Fibroblast of the conjunctiva (primary cell): ENCODE measurements around the gene TNP2.

Source experiments
- DNase-seq: peaks from one replicate; pipeline ENCODE4 v3.0.0-alpha.2; 2010; ENCODE audit warnings: low read depth

The TNP2 gene

DNA sequence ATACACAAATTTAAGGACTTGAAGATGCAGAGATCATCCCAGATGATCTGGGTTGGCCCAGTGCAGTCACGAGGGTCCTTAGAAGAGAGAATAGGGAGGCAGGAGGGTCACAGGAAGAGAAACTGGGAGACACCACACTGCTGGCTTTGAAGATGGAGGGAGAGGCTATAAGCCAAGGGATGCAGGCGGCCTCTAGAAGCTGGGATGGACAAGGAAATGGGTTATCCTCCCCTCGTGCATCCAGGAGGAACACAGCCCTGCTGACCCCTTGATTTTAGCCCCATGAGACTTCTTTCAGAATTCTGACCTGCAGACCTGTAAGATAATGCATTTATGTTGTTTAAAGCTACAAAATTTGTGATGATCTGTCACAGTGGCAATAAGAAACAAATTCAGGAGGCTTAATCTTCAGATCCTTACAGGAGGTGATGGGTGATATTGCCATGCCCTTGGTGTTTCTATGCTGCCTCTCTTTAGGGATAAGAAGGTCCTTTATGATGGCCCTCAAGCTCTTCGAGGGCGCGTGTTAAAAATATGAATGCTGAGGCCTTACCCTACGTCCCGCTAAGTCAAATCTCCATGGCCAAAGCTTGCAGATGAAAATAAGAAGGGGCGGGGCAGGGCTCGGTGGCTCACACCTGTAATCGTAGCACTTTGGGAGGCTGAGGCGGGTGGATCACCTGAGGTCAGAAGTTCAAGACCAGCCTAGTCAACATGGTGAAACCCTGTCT is 8.6 kb upstream of the TNP2 start:
- DNase-seq: no peak

DNA sequence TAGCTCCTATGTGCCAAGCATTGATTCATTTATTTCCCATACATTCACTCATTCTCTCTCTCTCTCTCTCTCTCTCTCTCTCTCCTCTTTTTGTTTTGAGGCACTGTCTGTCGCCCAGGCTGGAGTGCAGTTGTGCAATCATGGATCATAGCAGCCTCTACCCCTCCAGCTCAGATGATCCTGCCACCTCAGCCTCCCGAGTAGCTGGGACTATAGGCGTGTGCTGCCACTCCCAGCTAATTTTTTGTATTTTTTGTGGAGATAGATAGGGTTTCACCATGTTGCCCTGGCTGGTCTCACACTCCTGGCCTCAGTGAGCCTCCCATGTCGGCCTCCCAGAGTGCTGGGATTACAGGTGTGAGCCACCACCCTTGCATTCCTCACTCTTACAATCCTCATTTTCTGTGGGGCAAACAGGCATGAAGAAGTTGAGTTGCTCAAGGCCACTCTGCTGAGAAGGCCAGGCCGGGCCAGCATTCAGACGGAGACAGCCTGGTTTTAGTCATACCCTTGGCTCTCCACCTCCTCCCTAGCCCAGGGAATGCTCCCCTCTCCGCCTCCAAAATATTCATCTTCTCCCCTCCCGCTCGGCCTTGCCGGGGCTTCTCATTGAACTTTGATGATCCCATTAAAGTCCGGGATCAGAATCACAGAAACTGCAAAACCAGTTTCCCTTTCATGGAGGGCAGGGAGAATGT is 7.9 kb upstream of the TNP2 start:
- no peak for DNase-seq

DNA sequence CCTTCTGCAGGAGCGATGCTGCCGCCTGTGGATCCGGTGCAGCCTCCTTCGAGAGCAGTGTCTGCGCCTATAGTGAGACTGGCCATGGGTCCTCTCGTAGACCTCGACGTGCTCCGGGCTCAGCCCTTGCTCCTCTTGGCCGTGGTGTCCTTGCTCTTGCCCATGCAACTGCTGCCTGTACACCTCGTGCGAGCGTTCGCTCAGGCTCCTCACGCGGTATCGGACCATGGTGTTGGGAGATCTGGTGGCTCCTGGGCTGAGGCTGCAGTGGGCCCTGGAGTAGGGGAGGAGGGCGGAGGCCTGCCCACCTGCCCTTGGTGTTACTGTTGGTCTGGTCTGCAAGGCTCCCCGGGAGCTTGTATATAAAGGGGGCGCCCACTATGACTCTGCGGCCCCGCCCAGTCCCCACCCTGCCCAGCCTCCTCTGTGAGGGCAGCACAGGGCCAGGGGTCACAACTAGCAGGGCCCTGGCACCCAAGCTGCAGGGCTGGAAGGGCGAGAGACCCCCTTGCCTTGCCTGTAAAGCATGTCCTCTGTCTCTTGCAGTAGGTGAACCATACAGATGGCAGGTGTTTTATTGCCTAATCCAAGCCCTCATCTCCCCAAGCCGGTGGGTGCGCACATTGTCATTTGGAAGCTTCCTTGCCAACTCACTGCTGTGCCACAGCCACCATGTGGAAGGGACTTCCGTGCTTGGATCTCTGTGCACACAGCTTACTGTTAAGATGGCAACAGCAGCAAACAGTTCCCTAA is 7.2 kb upstream of the TNP2 start, which contains the start of gene PRM2:
PRM2 (minus strand) TSS at position 338 of the 753 bp plus-strand sequence; CDS start at position 228, 110 bp downstream.
- no peak for DNase-seq

GRCh38 chr16:11274964-11275363 is 5.8 kb upstream of the TNP2 start:
- DNase-seq: no peak

DNA sequence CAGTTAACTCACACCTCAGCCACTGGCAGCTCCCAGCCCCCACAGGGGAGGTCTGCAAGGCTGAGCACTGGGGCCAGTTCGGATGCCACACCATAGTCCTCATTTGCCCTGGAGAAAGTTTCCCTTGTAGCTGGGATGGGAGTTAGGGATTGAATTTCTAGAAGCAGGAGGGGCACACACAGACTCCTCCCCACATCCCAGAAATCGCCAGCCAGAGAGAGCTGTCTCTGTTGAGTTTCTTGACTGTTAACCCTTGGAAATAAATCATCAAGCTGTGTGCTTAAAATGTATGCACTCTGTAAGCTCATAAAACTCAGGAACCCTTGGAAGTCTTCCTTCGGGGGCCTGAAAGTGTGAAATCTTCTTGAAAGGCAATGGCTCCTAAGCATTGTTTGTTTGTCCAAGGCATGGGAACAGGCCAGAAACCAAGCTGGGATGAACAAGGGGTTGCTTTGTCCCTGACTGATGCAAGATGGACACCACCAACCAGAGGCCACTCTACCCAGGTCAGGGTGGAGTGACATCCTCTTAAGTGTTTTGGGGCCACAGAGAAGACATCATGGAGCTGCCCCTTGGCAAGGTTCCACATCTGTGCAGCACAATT is 4.7 kb upstream of the TNP2 start:
- DNase-seq: no peak

DNA sequence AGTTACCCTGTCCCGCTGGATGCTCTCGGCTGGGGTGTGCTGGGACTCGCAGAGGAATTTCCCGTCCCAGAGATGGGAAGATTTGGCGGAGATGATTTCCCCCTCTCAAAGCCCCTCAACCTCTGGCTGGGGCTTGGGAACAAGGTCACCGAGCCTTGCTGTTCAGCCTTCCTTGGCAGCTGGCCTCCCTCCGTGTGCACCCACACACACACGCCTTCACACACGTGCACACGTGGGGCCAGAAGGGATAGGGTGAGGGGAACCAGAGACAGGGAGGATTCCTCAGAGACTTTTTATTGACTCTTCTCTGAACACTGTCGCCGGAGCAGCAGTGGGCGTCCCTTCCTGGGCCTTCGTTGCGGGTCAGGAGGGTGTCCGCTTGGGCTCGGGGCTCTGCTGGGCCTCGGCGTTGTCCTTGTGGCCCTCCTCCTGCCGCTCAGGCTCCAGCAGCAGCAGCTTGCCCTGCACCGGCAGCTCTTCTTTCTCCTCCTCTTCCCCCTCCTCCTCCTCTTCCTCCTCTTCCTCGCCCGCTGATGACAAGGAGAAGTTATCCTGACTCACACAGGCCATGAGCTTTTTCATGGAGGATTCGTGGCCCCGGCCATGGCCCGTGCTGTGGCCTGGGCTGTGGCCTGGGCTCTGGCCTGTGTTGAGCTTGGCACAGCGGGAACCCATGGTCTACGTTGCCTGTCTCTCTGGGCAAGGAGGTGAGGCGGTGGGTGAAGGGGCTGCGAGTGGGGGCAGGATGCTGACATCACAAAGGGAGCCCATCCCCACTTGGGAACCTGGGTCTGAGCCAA is 4.0 kb upstream of the TNP2 start, which contains the start of gene PRM3:
PRM3 (minus strand) TSS at position 709 of the 800 bp plus-strand sequence; CDS start at position 675, 34 bp downstream.
- no peak for DNase-seq

GRCh38 chr16:11272484-11272883 is 3.4 kb upstream of the TNP2 start:
- no peak for DNase-seq

GRCh38 chr16:11271610-11272009 is 2.5 kb upstream of the TNP2 start:
- no peak for DNase-seq

DNA sequence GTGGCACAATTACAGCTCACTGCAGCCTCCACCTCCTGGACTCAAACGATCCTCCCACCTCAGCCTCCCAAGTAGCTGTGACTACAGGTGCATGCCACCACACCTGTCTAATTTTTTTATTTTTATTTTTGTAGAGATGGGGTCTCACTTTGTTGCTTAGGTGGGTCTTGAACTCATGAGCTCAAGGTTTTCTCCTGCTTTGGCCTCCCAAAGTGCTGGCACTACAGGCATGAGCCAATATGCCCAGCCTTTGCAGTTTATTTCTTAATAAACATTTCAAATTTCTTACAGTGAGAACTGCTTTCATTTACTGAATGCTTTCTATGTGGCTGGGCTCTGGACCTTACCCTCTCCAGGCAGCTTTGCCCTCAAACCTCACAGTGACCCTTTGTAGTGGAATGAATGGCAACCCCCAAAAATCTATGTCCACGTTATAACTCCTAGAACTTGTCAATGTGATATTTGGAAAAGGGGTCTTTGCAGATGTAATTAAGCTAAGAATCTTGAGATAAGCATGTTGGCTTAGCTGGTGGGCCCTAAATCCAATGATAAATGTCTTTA is 1.6 kb upstream of the TNP2 start:
- no peak for DNase-seq

DNA sequence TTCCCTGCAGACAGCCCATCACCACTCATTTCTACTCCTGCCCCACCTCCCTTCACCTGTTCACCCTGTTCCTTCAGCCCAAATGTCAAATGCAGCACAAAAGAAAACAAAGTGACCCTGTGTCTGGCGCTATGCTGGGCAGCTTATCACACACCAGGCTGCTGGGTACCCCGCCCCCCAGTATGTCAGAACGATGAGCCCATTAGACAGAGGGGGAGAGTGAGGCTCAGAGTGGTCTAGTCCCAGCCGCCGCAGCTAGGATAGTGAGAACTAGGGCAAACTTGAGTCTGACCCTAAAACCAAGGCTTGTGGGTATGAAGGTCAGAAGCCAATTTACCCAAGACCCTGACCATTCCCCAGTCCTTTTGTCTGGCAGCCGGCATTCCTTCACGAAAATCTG is 4.0 kb downstream of the TNP2 start:
- no peak for DNase-seq

DNA sequence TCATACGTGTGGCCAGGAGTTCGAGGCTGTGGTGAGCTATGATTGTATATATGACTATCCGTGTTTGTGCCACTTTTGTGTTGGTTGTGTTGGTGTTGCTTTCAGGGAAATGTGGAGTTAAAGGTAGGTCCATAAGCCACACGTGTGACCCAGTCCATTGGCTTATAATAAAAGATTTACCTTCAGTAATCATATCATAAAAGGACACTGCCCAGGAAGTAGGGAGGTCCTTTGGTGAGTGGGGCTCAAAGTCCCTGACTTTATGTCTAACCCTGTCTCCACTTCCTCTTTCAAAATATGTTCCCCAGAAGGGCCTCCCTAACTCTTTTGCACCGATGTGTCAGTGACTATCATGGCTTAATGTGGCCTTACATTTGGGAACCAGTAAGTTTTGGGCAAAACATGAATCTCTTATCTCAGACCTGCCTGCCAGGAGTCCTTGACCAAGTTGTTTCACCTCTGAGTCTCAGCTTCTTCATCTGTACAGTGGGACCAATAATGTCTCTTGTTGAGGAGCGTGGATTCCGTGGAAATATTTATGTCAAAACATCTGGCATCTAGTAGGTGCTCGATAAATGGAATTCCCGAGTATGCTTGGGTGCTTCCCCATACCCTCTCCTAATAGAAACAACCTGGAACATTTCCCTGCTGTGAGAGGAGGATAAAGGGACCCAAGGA is 4.8 kb downstream of the TNP2 start:
- no peak for DNase-seq

DNA sequence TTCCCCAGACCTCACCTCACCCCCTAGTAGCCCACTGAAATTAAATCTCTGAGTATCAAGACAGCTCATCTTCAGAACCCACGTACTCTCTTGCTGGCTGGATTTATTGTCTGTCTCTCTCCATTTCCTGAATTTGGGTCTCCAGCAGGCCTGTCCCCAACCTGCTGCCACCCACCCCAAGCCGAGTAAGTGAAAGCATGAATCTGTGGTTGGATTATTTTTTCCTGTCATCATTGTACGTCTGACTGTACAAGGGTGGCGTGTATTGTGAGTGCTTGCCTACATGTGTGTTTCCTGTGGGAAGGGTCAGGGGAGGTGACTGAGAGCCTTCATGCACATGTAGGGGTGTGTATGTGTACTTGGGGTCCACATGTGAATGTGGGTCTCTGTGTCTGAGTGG is 5.4 kb downstream of the TNP2 start:
- DNase-seq: no peak

DNA sequence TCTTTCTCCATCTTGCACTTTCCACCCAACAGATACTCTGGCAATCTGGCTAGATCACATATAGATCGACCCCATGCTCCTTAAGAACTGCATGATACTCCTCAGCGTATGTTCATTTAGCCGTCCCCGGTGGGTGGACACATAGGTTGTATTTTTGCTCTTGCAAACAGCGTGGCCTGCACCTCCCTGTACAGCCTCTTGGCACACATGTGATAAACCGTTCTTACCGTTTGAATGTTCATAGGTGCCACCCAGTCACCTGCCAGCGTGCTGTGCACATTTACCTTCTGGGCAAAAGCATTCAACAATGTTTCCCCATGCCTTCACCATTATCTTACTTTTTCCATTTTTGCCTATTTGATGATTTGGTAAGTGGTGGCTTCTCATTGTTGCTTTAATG is 6.2 kb downstream of the TNP2 start:
- DNase-seq: no peak

- no peak for DNase-seq
Measured at GRCh38 chr16:11260596-11260966, 8.5 kb downstream of the TNP2 start.

DNA sequence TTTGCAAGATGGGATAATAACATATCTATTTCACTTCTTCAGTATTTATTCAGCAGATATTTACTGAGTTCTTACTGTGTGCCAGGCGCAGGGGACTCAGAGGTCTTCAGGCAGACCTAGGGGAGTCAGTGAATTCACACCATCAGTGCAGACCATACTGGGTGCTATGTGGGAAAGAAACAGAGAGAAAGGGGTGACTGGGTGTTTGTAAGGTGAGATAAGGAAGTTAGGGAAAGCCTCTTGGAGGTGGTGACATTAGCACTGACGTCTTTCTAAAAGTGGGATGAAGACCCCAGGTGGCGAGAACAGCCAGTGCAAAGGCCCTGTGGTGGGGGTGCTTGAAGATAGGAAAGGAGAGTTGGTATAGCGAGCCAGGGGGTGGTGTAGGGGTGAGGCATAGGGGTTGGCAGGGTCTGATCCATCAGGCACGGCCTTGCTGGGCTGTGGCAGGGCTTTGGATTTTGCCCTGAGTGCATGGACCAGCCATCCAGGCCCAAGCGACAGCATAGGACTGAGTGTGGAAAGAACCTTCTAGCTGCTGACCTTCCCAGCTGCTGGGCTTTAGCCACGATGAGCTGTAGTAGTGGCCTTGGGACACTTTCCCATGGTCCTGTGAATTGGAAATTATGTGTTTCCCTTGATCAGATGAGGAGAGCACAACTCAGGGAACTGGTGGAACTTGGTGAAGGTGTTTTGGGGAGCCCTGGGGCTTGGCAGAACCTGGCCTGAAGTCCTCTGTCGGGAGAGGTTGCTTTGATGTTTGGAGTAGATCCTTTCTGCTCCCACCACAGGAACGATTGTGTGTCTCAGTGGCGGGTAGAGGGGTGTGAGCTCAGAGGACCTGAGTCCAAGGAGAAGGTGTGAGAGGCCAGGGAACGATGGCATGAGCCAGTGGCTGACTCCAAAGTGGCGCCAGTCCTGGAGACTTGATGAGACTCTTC is 9.2 kb downstream of the TNP2 start:
- no peak for DNase-seq

DNA sequence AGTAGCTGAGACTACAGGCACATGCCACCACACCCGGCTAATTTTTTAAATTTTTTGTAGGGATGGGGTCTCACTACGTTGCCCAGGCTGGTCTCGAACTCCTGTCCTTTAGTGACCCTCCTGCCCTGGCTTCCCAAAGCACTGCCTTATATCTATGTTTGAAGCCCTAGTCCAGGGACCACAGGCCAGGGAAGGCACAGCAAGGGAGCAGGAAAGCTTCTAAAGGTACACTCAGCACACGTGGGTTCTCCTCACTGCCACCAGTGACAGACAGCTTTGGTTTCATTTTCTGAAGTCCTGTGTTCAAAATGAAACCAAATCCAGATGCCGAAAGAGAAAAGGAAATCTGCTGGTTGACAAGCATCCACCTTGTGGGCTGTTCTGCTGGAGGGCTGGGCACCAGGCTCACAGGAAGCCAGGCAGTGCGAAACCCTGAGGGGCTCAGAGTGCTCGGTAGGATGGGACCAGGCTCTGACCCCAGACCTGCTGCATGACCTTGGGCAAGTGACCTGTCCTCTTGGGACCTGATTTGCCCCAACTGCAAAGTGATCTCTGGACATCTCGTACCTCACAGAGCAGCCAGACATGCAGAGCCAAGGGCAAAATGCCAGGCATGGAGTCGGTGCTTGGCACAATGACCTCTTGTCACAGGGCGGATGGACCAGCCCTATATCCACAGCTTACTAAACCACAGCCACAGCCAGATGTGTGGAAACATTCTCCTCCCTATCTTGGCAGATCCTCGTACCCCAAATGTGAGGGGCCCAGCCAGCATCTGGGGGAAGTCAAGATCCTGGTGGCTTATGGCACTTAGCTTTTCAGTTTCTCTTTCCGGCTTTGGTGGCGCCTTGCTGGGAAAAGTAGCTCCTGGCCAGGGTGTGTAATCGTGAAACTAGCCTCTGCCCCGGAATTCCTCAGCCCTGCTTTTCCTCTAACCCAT is 10.3 kb downstream of the TNP2 start:
- peak; percentile 10 for DNase-seq

GRCh38 chr16:11257131-11257938 is 11.8 kb downstream of the TNP2 start:
- peak; percentile 82 for DNase-seq
